Gastroesophageal sphincter (tissue), 3 donors: ENCODE measurements around the gene FAM222B.

ENCODE experiments used
- EP300 ChIP-seq: sonication (generic); formaldehyde crosslinking; IDR thresholded peaks from one replicate; pipeline ENCODE4 v1.6.1; 2017; ENCODE audit warnings: antibody characterized with exemption, mild to moderate bottlenecking
- POLR2A ChIP-seq, 2 donors: fragments of 450-650 bp; IDR thresholded peaks; one replicate each; pipeline ENCODE4 v1.6.1; 2017; ENCODE audit warnings: antibody characterized with exemption in 2 of 2, mild to moderate bottlenecking in 2 of 2, moderate library complexity in 1 of 2
- POLR2AphosphoS5 ChIP-seq: sonication (generic); formaldehyde crosslinking; IDR thresholded peaks from one replicate; pipeline ENCODE4 v1.6.1; 2017; ENCODE audit warnings: antibody characterized with exemption
- TF ChIP-seq, protein P1 (sequence below), 4 experiments: fragments of 200-600 bp in 2 of 4; fragments of 450-650 bp in 2 of 4; sonication (generic) in 1 of 4; IDR thresholded peaks; one replicate each; pipeline ENCODE4 v1.5.1; 2017 to 2019; ENCODE audit warnings: antibody characterized with exemption in 4 of 4, mild to moderate bottlenecking in 2 of 4, moderate library complexity in 2 of 4

DNA sequence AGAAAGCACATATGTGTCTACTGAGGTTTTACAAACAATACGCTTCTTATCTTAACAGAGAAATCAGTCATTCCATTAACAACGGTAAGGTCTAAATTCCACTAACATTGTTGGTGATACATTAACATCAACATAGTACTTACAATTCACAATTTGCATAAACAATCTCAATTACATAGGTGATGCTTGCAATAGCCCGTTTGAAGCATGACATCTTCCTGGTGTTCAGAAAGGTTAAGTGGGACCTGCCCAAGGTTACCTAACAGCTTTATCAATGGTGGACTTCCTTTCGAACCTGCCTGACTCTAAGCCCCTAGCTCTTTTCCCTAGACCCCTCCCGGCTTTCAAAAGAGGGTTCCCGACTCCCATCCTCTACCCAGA, 699 bp downstream of the FAM222B start:
- TF ChIP-seq, protein P1, sequence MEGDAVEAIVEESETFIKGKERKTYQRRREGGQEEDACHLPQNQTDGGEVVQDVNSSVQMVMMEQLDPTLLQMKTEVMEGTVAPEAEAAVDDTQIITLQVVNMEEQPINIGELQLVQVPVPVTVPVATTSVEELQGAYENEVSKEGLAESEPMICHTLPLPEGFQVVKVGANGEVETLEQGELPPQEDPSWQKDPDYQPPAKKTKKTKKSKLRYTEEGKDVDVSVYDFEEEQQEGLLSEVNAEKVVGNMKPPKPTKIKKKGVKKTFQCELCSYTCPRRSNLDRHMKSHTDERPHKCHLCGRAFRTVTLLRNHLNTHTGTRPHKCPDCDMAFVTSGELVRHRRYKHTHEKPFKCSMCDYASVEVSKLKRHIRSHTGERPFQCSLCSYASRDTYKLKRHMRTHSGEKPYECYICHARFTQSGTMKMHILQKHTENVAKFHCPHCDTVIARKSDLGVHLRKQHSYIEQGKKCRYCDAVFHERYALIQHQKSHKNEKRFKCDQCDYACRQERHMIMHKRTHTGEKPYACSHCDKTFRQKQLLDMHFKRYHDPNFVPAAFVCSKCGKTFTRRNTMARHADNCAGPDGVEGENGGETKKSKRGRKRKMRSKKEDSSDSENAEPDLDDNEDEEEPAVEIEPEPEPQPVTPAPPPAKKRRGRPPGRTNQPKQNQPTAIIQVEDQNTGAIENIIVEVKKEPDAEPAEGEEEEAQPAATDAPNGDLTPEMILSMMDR (IDR thresholded peaks at IDR 0.05) = no peak
- TF ChIP-seq EP300 (no peak), POLR2A (IDR thresholded peaks at IDR 0.05) (no peak), POLR2AphosphoS5 (no peak)
